ENCODE results near the gene EIF2AK3. TPM values are rescaled to one million over a fixed set of nuclear protein-coding genes. Genes with fewer than 3 reads are reported as not detected.

The EIF2AK3 gene
- total and polyA plus RNA-seq, 2 of the 13 experiments (the other 11 are each of a cell fraction or from before 2014, with no cell fraction given), result 10.3 to 30.6 TPM

GRCh38 chr2:88627856-88628570 lies 749 bp upstream of the EIF2AK3 start (continued):
- TF ChIP-seq ZNF362 (CRISPR knock-in tag; IDR thresholded peaks at IDR 0.05; ENCODE audit: borderline replicate concordance), result 0 out of 2 replicates have a peak, but pooled peaks have one; percentile 13
- TF ChIP-seq, protein P1, sequence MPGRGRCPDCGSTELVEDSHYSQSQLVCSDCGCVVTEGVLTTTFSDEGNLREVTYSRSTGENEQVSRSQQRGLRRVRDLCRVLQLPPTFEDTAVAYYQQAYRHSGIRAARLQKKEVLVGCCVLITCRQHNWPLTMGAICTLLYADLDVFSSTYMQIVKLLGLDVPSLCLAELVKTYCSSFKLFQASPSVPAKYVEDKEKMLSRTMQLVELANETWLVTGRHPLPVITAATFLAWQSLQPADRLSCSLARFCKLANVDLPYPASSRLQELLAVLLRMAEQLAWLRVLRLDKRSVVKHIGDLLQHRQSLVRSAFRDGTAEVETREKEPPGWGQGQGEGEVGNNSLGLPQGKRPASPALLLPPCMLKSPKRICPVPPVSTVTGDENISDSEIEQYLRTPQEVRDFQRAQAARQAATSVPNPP (CRISPR knock-in tag; IDR thresholded peaks at IDR 0.05), result no peak
- 0 out of 2 replicates have a peak, but pooled peaks have one; percentile 51 for TF ChIP-seq ATF5 (CRISPR knock-in tag; IDR thresholded peaks at IDR 0.05; ENCODE audit: low read depth)
- peak; percentile 46 for TF ChIP-seq TBX2 (CRISPR knock-in tag; IDR thresholded peaks at IDR 0.05; ENCODE audit: borderline replicate concordance)
- TF ChIP-seq ZNF441 (CRISPR knock-in tag; IDR thresholded peaks at IDR 0.05; ENCODE audit: borderline replicate concordance), result peak; percentile 82
- TF ChIP-seq ZNF616 (CRISPR knock-in tag; IDR thresholded peaks at IDR 0.05; ENCODE audit: low read depth), result no peak
- no peak for TF ChIP-seq FLYWCH1 (CRISPR knock-in tag; IDR thresholded peaks at IDR 0.05)
- TF ChIP-seq SMARCE1 (IDR thresholded peaks at IDR 0.05; ENCODE audit: borderline replicate concordance), result no peak
- no peak for TF ChIP-seq PAX8 (CRISPR knock-in tag; IDR thresholded peaks at IDR 0.05; ENCODE audit: borderline replicate concordance)
- TF ChIP-seq NPAS2 (CRISPR knock-in tag; IDR thresholded peaks at IDR 0.05; ENCODE audit: borderline replicate concordance), result no peak
- no peak; the same call in 1 of the 2 replicates for TF ChIP-seq TMF1 (CRISPR knock-in tag; IDR thresholded peaks at IDR 0.05; ENCODE audit: low read depth)
- TF ChIP-seq SKI (IDR thresholded peaks at IDR 0.05; ENCODE audit: partially characterized antibody), result peak; percentile 46
- TF ChIP-seq NR0B2 (CRISPR knock-in tag; IDR thresholded peaks at IDR 0.05), result no peak; the same call in 1 of the 2 replicates
- peak; percentile 55; the same call in 1 of the 2 replicates for TF ChIP-seq ZNF331 (CRISPR knock-in tag; IDR thresholded peaks at IDR 0.05)
- no peak for TF ChIP-seq MIXL1 (CRISPR knock-in tag; IDR thresholded peaks at IDR 0.05)
- TF ChIP-seq REXO4 (CRISPR knock-in tag; IDR thresholded peaks at IDR 0.05; ENCODE audit: borderline replicate concordance), result no peak
- no peak for TF ChIP-seq CCDC6 (CRISPR knock-in tag; IDR thresholded peaks at IDR 0.05)
- TF ChIP-seq SP2 (CRISPR knock-in tag; IDR thresholded peaks at IDR 0.05), result peak; percentile 86
- no peak for TF ChIP-seq AGO2 (optimal IDR thresholded peaks at IDR 0.05; ENCODE audit: low read depth, low read length)
- no peak for TF ChIP-seq ZSCAN20 (CRISPR knock-in tag; IDR thresholded peaks at IDR 0.05; ENCODE audit: borderline replicate concordance)
- TF ChIP-seq MTF1 (CRISPR knock-in tag; IDR thresholded peaks at IDR 0.05), result no peak
- TF ChIP-seq, protein P2, sequence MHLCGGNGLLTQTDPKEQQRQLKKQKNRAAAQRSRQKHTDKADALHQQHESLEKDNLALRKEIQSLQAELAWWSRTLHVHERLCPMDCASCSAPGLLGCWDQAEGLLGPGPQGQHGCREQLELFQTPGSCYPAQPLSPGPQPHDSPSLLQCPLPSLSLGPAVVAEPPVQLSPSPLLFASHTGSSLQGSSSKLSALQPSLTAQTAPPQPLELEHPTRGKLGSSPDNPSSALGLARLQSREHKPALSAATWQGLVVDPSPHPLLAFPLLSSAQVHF (CRISPR knock-in tag; IDR thresholded peaks at IDR 0.05), result no peak
- TF ChIP-seq ZBTB7B (CRISPR knock-in tag; IDR thresholded peaks at IDR 0.05), result no peak
- TF ChIP-seq EEA1 (CRISPR knock-in tag; IDR thresholded peaks at IDR 0.05; ENCODE audit: borderline replicate concordance), result no peak
- TF ChIP-seq RORA (CRISPR knock-in tag; IDR thresholded peaks at IDR 0.05), result no peak
- peak; percentile 96 for TF ChIP-seq ZNF230 (CRISPR knock-in tag; IDR thresholded peaks at IDR 0.05)
- TF ChIP-seq, protein P3, sequence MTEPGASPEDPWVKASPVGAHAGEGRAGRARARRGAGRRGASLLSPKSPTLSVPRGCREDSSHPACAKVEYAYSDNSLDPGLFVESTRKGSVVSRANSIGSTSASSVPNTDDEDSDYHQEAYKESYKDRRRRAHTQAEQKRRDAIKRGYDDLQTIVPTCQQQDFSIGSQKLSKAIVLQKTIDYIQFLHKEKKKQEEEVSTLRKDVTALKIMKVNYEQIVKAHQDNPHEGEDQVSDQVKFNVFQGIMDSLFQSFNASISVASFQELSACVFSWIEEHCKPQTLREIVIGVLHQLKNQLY (CRISPR knock-in tag; IDR thresholded peaks at IDR 0.05), result no peak; the same call in 1 of the 2 replicates
